ENCODE data around the gene ANKRD11.

GRCh38 chr16:89538286-89538685 lies 47.9 kb upstream of the ANKRD11 start:
- TF ChIP-seq CTCF (IDR thresholded peaks at IDR 0.05) (no peak), ZFX (IDR thresholded peaks at IDR 0.05; ENCODE audit: borderline replicate concordance) (no peak)

All from 22Rv1 (cell line).